GM18508 (cell line): Measurements from ENCODE around the gene SLK.

Experiments used
- ATAC-seq: cut with Tn5 transposase; IDR thresholded peaks from one replicate; pipeline ENCODE4 v1.9.1; 2021; ENCODE audit warnings: moderate number of reproducible peaks; ENCODE audit not compliant: insufficient read depth, unreplicated experiment

SLK gene

DNA sequence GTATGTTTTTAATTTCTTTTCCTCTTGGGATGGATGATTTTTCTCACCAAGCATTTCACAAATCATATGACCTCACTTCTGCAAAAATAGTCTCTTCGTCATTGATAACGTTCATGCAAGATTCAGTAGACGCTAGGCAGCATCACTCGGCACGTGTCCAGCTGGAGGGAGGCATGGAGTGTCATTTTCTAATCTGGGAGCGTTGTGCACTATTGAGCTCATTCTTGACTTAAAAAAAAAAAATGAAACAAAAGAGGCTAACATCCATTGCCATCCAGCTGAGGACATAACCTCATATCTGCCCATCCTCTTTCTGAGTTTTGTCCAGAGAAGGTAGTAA lies 62.6 kb downstream of the SLK start:
- ATAC-seq: no peak

DNA sequence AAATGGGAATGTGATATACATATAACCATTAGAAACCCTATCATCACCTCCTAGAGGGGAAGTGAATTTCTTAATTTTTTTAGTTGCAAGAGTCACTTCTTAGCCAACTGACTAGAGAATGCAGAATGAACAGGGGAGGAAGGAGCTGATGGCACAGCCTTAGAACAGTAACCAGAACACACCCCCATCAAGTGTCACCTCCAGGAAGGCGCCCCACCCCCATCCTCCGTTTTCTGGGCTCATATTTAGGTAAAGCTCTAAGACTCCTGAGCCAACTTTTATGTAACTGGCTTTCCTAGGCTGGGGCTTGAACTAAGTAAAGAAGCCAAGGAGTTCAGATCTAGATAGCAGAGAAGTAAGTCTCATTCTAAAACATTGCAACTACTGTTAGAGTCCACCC lies 64.7 kb downstream of the SLK start:
- ATAC-seq: no peak

DNA sequence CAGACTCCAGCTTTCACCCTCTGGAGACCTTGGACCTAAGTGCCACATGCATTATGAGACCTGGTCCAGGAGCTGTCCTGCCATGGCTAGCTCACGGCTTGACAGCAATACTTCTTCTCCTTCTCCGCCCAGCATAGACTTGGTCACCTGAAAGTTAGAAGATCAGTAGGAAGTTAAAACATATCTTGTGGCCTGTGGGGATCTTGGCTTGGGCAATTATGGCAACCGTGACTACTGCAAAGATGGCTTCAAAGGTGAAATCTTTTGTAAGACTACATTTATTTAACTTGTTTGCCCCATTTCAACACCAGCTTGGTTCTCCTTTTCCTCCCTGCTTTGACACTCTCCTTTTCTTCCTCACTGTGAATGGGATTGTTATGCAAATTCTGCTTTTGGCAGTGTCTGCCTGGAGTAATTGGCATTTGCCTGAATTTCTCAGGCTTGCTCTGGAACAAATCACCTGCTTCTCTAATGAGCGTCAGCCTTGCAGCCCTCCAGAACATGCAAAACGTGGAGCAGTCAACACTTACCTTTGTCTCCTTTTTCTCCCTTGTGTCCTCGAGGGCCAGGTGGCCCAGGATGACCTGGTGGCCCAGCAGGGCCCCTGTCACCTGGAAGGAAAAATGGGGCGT lies 65.3 kb downstream of the SLK start:
- ATAC-seq: no peak

DNA sequence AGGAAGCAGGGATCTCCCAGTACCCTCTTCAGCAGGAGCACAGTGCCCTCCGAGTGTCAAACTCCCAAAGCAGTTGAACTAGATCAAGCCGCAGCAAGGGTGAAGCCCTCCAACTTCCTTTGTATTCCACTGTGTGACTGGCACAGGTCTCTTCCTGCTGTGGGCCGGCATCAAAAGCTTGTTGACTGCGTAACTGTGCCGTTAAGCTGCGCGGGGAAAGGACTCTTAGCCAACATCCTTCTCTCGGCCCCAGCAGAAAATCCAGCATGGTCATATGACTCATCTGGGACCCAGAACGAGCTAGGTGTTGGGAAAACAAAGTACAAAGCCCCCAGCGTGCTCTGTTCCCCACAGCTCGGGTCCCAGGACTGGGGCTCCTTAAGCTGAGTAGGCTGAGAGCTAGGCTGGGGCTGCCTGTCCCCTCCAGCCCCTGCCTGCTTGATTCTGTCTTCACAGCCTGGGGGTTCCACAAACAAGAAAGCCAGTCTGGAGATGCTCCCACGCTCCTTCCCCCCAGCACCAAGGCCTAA lies 66.5 kb downstream of the SLK start:
- no peak for ATAC-seq

DNA sequence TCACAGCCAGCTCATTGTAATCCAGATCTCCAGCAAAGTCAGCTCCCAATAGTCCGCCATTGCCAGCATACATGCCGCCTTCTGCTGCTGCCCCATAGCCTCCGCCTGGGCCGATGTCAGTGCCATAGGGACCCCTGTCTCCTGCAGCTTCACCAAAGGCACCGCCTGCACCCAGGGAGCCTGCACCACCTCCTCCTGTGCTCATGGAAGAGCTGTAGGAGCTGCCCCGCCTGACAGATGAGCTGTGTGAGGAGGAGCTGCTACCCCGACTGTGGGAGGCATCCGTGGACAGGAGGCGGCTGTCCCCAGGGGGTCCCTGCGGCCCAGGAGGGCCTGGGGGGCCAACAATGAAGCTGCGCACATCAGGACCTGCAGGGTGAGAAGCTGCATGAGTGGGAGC lies 67.0 kb downstream of the SLK start:
- ATAC-seq: no peak

DNA sequence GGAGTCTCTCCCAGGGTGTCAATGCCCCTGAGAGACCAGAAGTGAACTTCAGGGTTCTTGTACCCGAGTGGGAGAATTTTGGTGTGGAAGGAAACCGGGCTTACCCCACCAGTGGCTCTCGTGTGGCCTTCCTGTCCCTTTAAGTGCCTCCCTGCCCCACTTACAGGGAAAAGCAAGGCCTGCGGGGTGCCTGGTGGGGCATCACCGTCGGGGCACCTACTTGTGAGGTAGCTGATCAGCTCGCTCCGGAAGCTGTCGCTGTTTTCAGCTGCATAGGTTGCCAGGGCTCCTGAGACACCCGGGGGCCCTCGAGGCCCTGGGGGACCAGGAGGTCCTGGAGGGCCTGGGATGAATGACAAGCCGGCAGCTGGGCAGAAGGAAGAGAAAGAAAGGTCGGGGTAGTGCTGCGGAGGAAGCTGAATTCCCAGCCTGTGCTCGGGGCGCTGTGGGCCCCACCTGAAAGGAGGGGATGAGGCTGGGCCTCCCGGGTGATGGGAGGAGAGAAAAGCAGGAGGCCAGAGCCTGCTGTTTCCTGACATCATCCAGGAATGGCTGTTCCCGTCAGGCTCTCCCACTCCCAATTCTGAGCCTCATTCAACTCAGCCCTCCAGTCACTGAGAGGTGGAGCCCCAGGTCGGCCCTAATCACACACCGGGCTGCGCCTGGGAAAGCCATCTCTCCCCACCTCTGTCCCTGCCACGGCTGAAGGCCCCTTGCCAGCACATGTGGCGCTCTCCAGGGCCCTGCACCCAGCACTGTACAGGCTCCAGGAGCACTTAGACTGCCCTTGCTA lies 67.7 kb downstream of the SLK start:
- ATAC-seq: no peak

DNA sequence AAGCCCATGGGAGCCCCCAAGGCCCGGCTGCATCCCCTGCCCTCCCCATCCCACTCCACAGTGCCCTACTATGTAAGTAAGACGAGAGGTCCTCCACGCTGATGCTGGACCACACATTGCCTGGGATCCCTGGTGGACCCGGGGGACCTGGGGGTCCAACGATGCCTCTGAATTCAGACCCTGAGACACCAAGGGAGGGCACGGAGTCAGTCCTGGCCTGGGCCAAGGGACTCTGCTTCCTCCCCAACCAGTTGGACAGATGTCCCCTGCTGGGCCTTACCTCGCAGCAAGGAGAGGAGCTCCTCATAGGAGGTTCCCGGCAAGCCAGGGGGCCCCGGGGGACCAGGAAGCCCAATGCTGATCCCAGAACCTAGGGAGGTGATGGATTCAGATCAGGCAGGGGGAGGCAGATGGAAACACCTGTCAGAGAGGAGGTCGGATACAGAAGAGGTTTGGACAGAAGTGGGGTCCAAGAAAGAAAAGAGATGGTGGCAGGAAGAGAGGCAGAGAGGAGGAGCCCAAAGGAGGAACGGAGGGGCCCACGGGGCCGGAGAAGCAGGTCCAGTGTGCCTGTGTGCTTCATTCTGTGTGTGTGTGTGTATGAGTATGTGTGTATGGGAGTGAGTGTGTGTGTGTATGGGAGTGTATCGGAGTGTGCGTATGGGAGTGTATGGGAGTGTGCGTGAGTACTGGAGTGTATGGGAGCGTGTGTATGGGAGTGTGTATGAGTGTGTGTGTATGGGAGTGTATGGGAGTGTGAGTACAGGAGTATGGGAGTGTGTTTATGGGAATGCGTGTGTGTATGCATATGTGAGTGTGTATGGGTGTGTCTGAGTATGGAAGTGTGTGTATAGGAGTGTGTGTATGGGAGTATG lies 68.5 kb downstream of the SLK start:
- no peak for ATAC-seq

DNA sequence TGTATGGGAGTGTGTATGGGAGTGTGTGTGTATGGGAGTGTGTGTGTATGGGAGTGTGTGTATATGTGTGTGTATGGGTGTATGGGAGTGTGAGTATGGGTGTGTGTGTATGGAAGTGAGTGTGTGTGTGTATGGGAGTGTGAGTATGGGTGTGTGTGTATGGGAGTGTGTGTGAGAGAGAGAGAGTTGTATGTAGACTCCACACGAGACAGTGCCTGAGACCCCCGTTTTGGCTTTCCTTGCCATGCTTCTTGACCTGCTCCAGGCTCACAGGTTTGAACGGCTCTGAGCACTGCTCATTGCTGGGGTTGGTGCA lies 69.1 kb downstream of the SLK start:
- ATAC-seq: no peak

DNA sequence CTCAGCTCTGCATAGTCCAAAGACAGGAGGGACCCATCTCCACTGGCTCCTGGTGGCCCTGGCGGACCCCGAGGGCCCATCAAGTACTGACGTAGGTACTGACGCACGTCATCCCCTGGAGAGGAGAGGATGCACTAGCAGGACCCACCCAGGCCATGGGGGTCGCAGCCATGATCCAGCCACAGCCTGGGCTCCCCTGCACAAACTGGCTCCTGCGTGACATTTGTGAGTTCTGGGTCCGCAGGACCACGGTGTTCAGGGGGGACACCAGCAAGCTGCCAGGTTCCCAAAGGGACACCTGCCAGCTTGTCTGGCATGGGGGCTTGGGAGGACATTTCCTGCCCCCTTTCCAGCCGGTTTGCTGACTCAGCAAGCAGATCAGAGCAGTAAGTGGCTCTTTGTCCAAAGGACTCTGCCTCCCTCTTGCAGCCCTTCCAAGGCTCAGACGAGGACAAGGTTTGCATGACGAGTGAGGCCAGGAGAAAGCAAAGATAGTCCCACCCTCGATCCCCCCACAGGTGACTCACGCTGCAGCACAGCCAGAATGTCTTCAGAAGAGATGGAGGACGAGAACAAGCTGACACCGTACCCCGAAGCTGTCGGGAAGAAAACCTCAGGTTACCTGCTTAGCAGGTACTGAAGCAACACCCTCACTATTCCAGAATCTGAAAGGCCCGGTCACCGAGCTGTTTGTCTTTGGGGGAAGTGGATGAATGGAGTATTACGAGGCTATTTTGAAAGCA lies 69.7 kb downstream of the SLK start:
- ATAC-seq: no peak

DNA sequence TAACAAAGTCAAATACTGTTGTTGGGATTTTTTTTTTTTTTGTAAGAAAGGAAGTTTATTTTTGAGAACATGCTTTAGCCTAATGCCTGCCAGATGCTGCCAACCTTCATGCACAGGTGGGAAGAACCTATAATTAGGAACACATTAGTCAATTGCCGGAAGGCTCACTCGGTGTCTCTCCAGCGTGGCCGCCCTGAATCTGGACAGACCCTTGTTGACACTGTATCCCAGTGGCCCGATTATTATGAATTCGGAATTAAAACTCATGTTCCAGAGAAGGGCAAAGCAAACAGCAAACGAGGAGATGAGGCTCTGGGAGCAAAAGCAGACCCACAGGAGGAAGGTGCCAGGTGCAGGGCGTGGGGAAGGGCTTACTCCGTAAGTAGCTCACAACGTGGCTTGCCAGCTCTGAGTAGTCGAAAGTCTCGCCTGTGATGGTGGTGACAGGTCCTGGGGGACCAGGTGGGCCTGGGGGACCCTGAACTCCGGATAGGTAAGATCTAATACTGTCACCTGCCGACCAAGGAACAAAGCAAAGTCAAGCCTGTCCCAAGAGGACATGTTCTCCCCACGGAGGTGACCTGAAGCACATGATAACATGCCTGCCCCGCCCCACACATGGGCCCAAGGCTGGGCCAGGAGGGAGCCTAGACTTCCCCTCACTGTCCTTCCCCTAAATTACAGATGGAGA lies 70.5 kb downstream of the SLK start:
- no peak for ATAC-seq

DNA sequence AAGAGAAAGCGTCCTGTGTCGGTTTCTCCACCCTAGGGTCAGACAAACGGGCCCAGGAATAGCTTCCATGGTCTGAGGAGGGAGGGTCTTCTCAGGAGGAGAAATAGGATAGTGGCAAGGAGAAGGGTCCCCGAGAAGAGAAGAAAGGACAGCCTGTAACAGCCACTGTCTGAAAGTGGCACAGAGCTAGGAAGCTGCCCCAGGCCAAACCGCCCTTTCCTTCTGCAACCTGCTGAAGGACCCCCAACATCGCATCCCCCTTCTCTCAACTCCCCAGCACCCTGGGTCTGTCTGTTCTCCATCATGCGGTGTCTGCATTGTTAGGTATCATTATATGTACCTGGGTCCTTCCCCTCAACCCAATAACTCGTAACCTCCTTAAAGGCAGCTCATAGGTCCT lies 71.6 kb downstream of the SLK start:
- ATAC-seq: no peak

DNA sequence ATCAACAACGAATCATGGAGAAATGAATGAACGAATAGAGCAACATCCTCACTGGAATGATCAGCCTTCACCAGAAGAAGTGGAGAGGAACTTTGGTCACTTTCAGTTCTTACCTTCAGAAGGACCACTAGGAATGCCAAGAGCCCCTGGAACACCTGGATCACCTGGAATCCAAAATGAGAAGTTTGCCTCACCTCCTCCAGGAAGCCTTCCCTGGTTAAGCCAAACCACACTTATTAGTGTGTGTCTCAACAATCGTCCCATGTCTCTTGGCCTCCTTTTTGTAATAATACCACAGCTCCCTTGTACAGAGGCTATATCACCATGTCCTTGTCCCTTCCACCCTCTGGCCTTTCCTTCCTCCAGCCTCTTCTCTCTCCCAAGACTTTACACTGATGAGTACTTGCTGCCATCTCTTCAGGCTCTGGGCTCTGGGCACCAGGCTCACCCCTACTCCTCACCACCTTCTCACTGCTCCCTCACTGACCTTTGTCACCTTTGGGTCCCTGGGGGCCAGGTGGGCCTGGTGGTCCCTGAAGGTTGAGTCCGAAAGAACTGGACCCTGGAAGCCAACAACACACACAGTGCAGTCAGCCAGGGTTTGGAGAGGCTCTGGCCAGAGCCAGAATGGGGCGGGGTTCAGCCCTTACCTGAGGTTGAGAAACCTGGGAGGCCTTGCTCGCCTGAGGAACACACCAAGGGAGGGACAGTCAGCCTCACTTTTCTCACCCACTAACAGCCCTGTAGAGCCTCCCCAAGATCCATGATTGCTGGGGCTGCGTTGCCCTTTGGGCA lies 72.2 kb downstream of the SLK start:
- ATAC-seq: no peak

DNA sequence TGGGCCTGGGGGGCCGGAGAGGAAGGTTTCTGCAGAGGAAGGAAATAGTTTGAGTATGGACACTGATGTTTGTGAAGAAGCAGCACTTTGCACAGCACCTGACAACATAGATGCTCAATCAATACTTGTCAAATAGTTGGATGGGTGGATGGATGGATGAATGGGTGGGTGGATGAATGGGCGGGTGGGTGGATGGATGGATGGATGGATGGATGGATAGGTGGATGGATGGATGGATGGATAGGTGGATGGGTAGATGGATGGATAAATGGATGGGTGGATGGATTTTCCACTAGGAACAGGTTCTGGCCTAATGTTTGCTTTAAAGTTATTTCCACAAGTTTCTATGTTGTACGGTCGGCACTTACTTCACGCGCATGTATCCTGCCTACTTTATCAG lies 73.4 kb downstream of the SLK start:
- ATAC-seq: no peak

DNA sequence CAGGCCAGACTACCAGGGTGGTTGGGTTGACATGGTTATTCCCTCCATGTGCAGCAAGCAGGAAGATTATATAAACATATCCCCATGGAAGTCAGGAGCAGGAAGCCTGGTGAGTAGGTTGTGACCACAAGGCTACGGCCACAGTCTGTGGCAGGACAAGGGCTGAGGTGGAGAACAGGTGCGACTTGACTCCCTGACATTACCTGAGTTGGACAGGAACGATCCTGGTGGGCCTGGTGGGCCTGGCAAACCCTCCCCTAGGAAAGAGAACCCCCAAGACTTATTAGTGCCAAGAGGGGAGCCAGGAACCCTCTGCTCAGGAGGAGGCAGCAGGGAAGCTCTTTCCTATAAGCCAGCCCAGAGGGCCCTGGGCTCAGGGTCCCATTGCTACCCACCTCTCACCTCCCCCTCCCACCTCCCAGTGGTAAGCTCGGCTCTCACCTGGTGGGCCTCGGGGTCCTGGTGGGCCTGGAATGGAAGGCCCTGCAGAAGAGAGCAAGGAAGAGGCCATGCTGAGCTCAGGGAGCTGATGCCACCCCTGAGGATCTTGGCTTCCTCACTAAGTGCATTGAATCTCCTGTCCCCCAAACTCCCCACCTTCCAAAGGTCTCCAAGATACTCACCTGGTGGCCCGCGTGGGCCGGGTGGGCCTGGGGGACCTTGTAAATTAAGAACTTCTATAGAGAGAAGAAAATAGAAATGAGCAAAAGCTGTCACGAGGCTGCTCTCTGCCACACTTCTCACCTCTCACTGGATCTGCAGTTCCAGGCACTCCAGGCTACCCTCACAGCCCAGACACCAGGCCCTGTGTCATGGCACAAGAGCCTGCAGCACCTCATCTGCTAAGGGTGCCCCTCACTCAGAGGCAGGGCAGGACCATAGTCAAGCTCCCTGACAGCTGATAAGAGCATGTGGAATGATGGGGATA lies 74.2 kb downstream of the SLK start:
- no peak for ATAC-seq

DNA sequence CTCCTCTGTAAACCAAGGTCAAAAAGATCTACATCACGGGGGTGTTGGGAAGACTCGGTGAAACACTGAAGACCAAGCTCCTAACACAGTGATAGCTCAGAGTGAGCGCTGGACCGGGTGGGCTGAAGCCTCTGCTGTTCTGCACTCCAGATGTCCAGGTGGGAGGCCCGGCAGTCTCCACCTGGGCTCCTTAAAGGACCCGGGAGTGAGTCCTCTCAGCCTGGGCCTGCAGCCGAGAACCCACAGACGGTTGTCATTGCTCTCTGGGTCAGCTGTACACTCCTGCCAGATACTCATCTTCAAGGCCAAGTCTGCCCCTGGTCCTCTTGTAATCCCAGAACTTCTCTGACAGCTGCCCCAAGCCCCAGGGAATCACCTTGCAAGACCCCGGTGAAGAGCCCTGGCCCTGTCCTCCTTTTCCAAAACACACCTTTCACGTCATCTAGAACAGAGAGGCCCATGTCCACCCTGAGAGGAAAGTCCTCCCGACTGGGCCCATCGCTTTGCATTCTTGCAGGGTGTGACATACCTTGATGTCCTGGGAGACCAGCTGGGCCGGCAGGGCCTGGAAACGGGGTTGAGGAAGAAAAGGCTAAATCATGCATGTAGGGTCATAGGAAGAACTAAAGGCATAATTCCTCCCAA lies 75.1 kb downstream of the SLK start:
- ATAC-seq: no peak

DNA sequence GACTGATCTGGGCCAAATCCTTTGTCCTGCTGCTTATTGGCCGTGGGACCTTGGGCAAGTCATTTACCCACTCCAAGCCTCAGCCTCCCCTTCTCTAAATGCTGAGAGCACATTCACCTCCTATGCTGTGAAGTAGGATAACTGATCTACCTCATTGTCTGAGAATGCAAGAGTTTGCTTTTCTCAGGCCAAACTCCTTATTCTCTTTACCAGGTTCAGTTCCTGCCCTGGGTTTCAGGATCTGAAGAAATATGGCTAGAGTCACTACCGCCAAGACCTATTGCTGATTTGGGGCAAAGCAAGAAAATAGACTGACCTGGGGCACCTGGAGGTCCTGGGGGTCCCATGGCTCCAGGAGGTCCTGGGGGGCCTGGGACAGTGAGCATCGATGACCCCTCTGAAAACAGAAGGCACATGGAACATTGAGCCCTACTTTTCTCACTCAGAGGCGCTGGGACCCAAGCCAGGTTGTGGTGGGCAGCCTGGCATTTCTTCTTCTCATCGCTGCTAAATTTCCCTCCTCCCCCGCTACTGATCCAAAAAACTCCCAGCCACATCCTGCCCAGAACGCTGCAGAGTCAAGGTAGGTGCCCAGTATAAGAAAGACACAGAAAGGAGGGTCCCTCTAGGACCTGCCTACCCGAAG lies 76.4 kb downstream of the SLK start:
- no peak for ATAC-seq

DNA sequence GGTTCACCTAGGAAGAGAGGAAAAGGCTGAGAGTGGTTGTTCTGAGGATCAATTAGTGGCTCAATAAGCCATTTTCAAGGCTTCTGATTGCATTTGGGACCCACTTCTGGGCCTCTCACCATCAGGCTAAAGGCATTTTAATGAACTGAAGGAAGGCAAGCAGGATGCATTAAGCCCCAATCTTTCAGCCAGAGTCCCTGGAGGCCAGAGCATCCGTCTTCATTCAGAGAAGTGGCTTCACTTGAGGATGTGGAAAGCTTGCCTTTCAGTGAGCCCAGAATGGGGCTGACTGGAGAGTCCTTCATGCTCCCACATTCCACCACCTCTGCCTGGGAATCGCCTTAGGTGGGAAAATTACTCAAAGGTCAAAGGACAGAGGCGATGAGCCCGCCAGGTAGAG lies 76.9 kb downstream of the SLK start:
- ATAC-seq: no peak
